ENCODE measurements around the gene HECW1. TPM values are rescaled to one million over a fixed set of nuclear protein-coding genes. Genes with fewer than 3 reads are reported as not detected.

HECW1 gene
- total RNA-seq, 4 donors from 2014 or later, result 0.62 to 4.3 (median 1.4) TPM; not detected in 1

GRCh38 chr7:43450894-43451293, 338.4 kb downstream of the HECW1 start:
- H3K4me3 ChIP-seq (ENCODE audit: low read depth, poor library complexity, severe bottlenecking), result no peak overlapping the region
- WGBS, 2 donors, result 89 to 91% methylated on average over 3 of the region's 3 CpGs
- intact Hi-C loops (cut with DNase I; ENCODE audit: low total_unique reads), result no loop called here
- TF ChIP-seq CTCF (IDR thresholded peaks at IDR 0.05), result no peak
- TF ChIP-seq POLR2A (IDR thresholded peaks at IDR 0.05), result no peak
- DNase-seq (ENCODE audit: low spot score in 2 of 2), result no peak

DNA sequence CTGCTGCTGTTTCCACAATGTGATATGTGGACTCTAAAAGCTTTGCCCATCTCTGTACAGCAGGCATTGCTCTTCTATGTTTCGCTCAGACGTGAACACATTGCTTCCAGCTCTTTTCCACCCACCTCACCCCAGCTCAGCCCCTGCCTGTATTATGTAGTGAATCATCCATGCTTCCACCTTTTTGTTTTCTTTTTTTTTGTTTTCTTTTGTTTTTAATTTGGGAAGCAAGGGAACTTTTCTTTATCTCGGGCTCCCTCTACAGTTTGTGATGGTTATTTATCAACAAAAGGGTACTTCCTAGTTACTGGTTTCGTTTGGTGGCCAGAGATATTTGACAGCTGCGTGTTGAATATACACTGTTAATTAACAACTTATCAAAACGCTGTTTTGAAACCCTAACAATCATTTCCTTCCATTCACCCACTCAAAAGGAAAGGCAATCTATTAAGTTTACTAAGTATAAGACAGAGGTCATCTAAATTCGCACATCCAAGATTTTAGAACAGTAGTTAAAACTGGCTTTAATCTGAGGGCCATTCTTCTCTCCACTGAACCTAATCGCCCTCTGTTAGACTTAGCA, 342.6 kb downstream of the HECW1 start:
- intact Hi-C loops (cut with DNase I; ENCODE audit: low total_unique reads), result no loop called here
- DNase-seq (ENCODE audit: low spot score in 2 of 2), result no peak
- no peak overlapping the region for H3K4me3 ChIP-seq (ENCODE audit: low read depth, poor library complexity, severe bottlenecking)
- no peak for TF ChIP-seq POLR2A (IDR thresholded peaks at IDR 0.05)
- no peak for TF ChIP-seq CTCF (IDR thresholded peaks at IDR 0.05)
- 26% methylated on average over 8 of the region's 8 CpGs for WGBS, 2 donors

DNA sequence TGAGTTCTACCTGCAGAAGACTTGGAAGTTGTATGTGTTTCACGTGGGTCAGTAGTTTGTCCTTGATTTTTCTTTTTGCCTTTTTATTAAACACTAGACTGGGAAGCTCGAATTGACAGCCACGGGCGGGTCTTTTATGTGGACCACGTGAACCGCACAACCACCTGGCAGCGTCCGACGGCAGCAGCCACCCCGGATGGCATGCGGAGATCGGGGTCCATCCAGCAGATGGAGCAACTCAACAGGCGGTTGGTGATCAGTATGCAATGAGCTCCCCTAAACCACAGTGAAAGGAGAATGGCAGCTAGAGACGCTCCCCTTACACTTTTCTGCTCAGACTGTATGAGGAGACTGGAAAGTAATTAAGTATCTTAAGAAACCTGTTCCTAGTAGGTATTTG, 343.8 kb downstream of the HECW1 start:
- WGBS, 2 donors, result 79 to 87% methylated on average over 14 of the region's 14 CpGs
- intact Hi-C loops (cut with DNase I; ENCODE audit: low total_unique reads), result no loop called here

GRCh38 chr7:43458330-43459018, 346.0 kb downstream of the HECW1 start:
- WGBS, 2 donors, result 67 to 73% methylated on average over 4 of the region's 4 CpGs
- intact Hi-C loops (cut with DNase I; ENCODE audit: low total_unique reads), result no loop called here
- TF ChIP-seq CTCF (IDR thresholded peaks at IDR 0.05) (no peak), POLR2A (IDR thresholded peaks at IDR 0.05) (no peak)

More for the DNA sequence above, 343.8 kb downstream of the HECW1 start:
- DNase-seq (ENCODE audit: low spot score in 2 of 2), result no peak
- H3K4me3 ChIP-seq (ENCODE audit: low read depth, poor library complexity, severe bottlenecking), result no peak overlapping the region
- TF ChIP-seq CTCF (IDR thresholded peaks at IDR 0.05) (no peak), POLR2A (IDR thresholded peaks at IDR 0.05) (no peak)

GRCh38 chr7:43459019-43459337, 346.5 kb downstream of the HECW1 start:
- TF ChIP-seq CTCF (IDR thresholded peaks at IDR 0.05), result no peak
- TF ChIP-seq POLR2A (IDR thresholded peaks at IDR 0.05), result no peak
- WGBS, 2 donors, result 80 to 88% methylated on average over 4 of the region's 4 CpGs
- DNase-seq (ENCODE audit: low spot score in 2 of 2), result no peak
- no peak overlapping the region for H3K4me3 ChIP-seq (ENCODE audit: low read depth, poor library complexity, severe bottlenecking)
- intact Hi-C loops (cut with DNase I; ENCODE audit: low total_unique reads), result no loop called here

More at GRCh38 chr7:43458330-43459018, 346.0 kb downstream of the HECW1 start:
- DNase-seq (ENCODE audit: low spot score in 2 of 2), result no peak
- no peak overlapping the region for H3K4me3 ChIP-seq (ENCODE audit: low read depth, poor library complexity, severe bottlenecking)

Measured in lower leg skin (tissue), 4 donors.